ENCODE results near the gene PLAC9.

- TF ChIP-seq, protein P1, sequence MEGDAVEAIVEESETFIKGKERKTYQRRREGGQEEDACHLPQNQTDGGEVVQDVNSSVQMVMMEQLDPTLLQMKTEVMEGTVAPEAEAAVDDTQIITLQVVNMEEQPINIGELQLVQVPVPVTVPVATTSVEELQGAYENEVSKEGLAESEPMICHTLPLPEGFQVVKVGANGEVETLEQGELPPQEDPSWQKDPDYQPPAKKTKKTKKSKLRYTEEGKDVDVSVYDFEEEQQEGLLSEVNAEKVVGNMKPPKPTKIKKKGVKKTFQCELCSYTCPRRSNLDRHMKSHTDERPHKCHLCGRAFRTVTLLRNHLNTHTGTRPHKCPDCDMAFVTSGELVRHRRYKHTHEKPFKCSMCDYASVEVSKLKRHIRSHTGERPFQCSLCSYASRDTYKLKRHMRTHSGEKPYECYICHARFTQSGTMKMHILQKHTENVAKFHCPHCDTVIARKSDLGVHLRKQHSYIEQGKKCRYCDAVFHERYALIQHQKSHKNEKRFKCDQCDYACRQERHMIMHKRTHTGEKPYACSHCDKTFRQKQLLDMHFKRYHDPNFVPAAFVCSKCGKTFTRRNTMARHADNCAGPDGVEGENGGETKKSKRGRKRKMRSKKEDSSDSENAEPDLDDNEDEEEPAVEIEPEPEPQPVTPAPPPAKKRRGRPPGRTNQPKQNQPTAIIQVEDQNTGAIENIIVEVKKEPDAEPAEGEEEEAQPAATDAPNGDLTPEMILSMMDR (IDR thresholded peaks at IDR 0.05; ENCODE audit: low read depth, low read length, poor library complexity, severe bottlenecking), result no peak
- no peak for TF ChIP-seq EZH2phosphoT487 (IDR thresholded peaks at IDR 0.05; ENCODE audit: borderline replicate concordance, low read length)
Observed at GRCh38 chr10:80158126-80158525, 25.6 kb downstream of the PLAC9 start.
